Mucosa of stomach (tissue), 1 donor: ENCODE data around the gene SETX.

Experiments used
- H3K27me3 ChIP-seq: one replicate; pipeline ENCODE4 v1.7.0; 2013; ENCODE audit warnings: mild to moderate bottlenecking, low read length; ENCODE audit not compliant: control insufficient read depth, insufficient read depth
- H3K36me3 ChIP-seq: one replicate; pipeline ENCODE4 v1.7.0; 2013; ENCODE audit warnings: low read length; ENCODE audit not compliant: control insufficient read depth, insufficient read depth
- H3K4me1 ChIP-seq: one replicate; pipeline ENCODE4 v1.7.0; 2013; ENCODE audit warnings: mild to moderate bottlenecking, low read length; ENCODE audit not compliant: control insufficient read depth, insufficient read depth
- H3K4me3 ChIP-seq: one replicate; pipeline ENCODE4 v1.7.0; 2013; ENCODE audit warnings: low read length
- H3K9ac ChIP-seq: one replicate; pipeline ENCODE4 v1.7.0; 2013; ENCODE audit warnings: mild to moderate bottlenecking, low read length, moderate library complexity
- H3K9me3 ChIP-seq: one replicate; pipeline ENCODE4 v1.7.0; 2013; ENCODE audit warnings: mild to moderate bottlenecking, low read length, moderate library complexity; ENCODE audit not compliant: control insufficient read depth
- donor health status: Pancreatic carcinoma.

The SETX gene

DNA sequence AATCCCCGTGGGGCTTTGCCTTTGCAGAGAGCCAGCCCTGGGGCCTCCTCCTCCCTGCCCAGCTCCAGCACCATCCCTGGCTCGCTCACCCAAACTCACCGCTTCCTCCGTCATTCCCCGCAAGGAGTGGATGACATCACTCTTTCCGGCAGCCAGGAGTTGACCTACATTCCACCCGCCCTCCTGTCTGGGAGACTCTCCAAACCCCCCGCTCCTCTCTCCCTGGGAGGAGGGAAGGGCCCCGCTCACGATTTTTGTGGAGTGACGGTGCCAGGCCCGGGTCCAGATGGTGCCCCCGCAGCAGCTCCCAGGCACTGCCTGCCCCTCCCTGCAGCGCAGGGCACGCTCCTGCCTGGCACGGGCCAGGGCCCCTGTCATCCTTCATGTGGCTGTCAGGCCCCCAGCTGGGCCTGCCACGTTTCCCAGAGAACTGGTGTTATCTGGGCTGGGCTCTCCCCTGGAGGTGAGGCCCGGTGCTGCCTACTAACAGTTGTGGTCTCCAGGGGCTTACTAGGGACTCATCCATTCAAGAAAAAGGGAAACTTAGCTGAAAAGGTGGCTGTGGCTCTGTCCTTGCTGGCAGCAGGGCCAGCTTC, 140.7 kb downstream of the SETX start:
- Histone ChIP-seq H3K36me3 (no peaks in the 10 kb centered on the region), H3K4me1 (peaks cover 4% of the 10 kb centered on the region), H3K27me3 (peaks cover 5% of the 10 kb centered on the region), H3K4me3 (no peak overlapping the region), H3K9me3 (no peaks in the 10 kb centered on the region), H3K9ac (no peak overlapping the region)

DNA sequence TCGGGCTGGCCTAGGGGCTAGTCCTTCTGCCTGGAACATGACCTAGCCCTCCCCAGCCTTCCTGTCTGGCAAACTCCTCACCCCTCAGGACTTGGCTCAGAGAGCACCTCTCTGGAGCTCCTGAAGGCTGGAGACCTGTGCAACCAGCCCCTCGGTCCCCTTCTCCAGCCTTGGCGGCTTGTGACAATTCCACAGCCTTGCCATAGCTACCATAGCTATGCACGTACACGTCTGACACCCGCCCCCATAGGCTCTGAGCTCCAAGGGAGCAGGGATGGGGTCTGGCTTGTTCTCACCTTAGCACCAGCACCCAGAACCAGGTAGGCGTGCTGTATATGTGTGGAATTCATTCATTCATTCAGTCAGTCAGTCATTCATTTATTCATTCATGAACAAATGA, 143.2 kb downstream of the SETX start:
- no peaks in the 10 kb centered on the region for H3K36me3 ChIP-seq
- H3K9ac ChIP-seq, result no peak overlapping the region
- peaks cover 4% of the 10 kb centered on the region for H3K4me1 ChIP-seq
- H3K4me3 ChIP-seq, result no peak overlapping the region
- H3K27me3 ChIP-seq, result peaks cover 5% of the 10 kb centered on the region
- no peaks in the 10 kb centered on the region for H3K9me3 ChIP-seq
